Subcutaneous abdominal adipose tissue (tissue), 5 donors: ENCODE results near the gene AIFM1.
A peak's percentile ranks its signal among the peaks of the same experiment; 100 is the strongest.

ENCODE experiments used
- H3K27ac ChIP-seq: one replicate; pipeline ENCODE4 v1.7.0; 2013; ENCODE audit warnings: low read depth, mild to moderate bottlenecking, inconsistent platforms, low read length, moderate library complexity
- H3K27me3 ChIP-seq, 5 donors: one replicate each; pipeline ENCODE4 v1.7.0; 2013; ENCODE audit warnings: low read length in 5 of 5, inconsistent platforms in 1 of 5; ENCODE audit not compliant: control insufficient read depth in 5 of 5, insufficient read depth in 4 of 5
- H3K36me3 ChIP-seq, 5 donors: one replicate each; pipeline ENCODE4 v1.7.0; 2013; ENCODE audit warnings: low read length in 5 of 5; ENCODE audit not compliant: control insufficient read depth in 5 of 5, insufficient read depth in 5 of 5
- H3K4me1 ChIP-seq, 5 donors: one replicate each; pipeline ENCODE4 v1.7.0; 2013; ENCODE audit warnings: low read length in 5 of 5, mild to moderate bottlenecking in 3 of 5, moderate library complexity in 1 of 5; ENCODE audit not compliant: control insufficient read depth in 5 of 5, insufficient read depth in 5 of 5
- H3K4me3 ChIP-seq, 5 donors: one replicate each; pipeline ENCODE4 v1.7.0; 2013; ENCODE audit warnings: low read length in 5 of 5, low read depth in 1 of 5
- H3K9ac ChIP-seq, 5 donors: one replicate each; pipeline ENCODE4 v1.7.0; 2013; ENCODE audit warnings: low read length in 5 of 5, mild to moderate bottlenecking in 4 of 5, moderate library complexity in 3 of 5
- H3K9me3 ChIP-seq, 5 donors: one replicate each; pipeline ENCODE4 v1.7.0; 2013; ENCODE audit warnings: low read length in 5 of 5; ENCODE audit not compliant: control insufficient read depth in 5 of 5
- donor health status: healthy.
- donor health status: healthy.
- donor health status: healthy.
- donor health status: healthy.
- donor health status: healthy.

AIFM1 gene

GRCh38 chrX:130184168-130184567, 18.5 kb upstream of the AIFM1 start:
- Histone ChIP-seq H3K27ac (no peak overlapping the region), H3K36me3 (no peaks in the 10 kb centered on the region), H3K4me3 (no peak overlapping the region), H3K4me1 (no peaks in the 10 kb centered on the region), H3K9me3 (no peaks in the 10 kb centered on the region), H3K27me3 (peaks cover 0 to 8% (median 2%) of the 10 kb centered on the region in 5 donors), H3K9ac (no peak overlapping the region)

GRCh38 chrX:130179579-130180215, 14.1 kb upstream of the AIFM1 start:
- no peaks in the 10 kb centered on the region for H3K36me3 ChIP-seq
- H3K9ac ChIP-seq = no peak overlapping the region
- no peak overlapping the region for H3K4me3 ChIP-seq
- H3K27me3 ChIP-seq = peaks cover 0 to 9% (median 2%) of the 10 kb centered on the region in 5 donors
- no peaks in the 10 kb centered on the region for H3K9me3 ChIP-seq
- H3K4me1 ChIP-seq = peaks cover 0 to 1% (median 0%) of the 10 kb centered on the region in 5 donors
- H3K27ac ChIP-seq = no peak overlapping the region

DNA sequence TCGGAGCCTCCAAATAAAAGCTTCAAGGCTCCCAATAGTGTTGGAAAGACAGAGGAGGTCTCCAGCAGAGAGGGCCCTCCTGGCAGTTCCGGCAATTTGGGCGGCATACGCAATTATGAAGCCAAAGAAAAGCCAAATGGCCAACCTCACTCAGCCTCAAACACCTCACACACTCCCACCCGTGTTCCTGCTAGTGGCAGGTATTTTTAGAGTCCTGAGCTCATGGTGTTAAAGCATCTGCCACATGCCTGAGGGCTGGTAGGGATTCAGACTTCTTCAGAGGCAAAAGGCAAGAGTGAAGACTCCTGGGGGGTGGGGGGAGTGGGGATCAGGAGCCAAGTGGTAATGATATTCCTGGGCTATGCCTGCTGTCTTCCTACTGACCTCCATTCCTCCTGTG, 13.5 kb upstream of the AIFM1 start:
- Histone ChIP-seq H3K4me3 (no peak overlapping the region), H3K9me3 (no peaks in the 10 kb centered on the region), H3K4me1 (peaks cover 0 to 6% (median 5%) of the 10 kb centered on the region in 5 donors), H3K9ac (no peak overlapping the region), H3K27me3 (peaks cover 0 to 9% (median under 1%) of the 10 kb centered on the region in 5 donors), H3K36me3 (no peaks in the 10 kb centered on the region), H3K27ac (no peak overlapping the region)

- no peak overlapping the region for H3K9ac ChIP-seq
- no peak overlapping the region for H3K4me3 ChIP-seq
- peaks cover 4 to 18% (median 7%) of the 10 kb centered on the region in 5 donors for H3K27me3 ChIP-seq
- no peaks in the 10 kb centered on the region for H3K9me3 ChIP-seq
- H3K36me3 ChIP-seq = no peaks in the 10 kb centered on the region
- no peak overlapping the region for H3K27ac ChIP-seq
- peaks cover 2 to 19% (median 9%) of the 10 kb centered on the region in 5 donors for H3K4me1 ChIP-seq
Observed at GRCh38 chrX:130176942-130177341, 11.3 kb upstream of the AIFM1 start.

DNA sequence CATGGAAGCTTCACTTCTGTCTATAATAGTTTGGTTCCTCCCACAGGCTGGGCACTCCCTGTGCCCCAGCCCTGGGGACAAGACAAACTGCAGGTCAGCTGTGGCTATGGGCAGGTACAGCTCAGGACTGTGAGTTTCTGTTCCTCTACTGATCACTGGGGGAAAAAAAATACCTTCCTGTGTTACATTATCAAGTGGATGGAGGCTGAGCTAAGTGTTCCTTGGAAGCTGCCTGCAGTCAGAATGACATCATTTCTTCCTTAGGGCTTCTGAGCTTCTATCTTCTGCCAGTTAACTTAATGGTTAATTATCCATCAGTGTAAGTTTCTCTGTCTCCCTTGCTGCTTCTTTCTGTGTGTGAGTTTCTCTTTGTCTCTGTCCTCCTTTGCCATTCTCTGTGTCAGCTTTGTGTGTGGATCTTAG, 10.7 kb upstream of the AIFM1 start:
- Histone ChIP-seq H3K9ac (no peak overlapping the region), H3K4me1 (peaks cover 2 to 22% (median 15%) of the 10 kb centered on the region in 5 donors), H3K27me3 (peaks cover 6 to 18% (median 11%) of the 10 kb centered on the region in 5 donors), H3K36me3 (no peaks in the 10 kb centered on the region), H3K9me3 (no peaks in the 10 kb centered on the region), H3K4me3 (no peak overlapping the region), H3K27ac (no peak overlapping the region)

- Histone ChIP-seq H3K4me3 (no peak overlapping the region), H3K9me3 (no peaks in the 10 kb centered on the region), H3K9ac (no peak overlapping the region), H3K27ac (peak overlapping the region; percentile 22), H3K36me3 (no peaks in the 10 kb centered on the region), H3K4me1 (peaks cover 2 to 28% (median 22%) of the 10 kb centered on the region in 5 donors), H3K27me3 (peaks cover 6 to 23% (median 15%) of the 10 kb centered on the region in 5 donors)
Observed at GRCh38 chrX:130174937-130175336, 9.3 kb upstream of the AIFM1 start.

DNA sequence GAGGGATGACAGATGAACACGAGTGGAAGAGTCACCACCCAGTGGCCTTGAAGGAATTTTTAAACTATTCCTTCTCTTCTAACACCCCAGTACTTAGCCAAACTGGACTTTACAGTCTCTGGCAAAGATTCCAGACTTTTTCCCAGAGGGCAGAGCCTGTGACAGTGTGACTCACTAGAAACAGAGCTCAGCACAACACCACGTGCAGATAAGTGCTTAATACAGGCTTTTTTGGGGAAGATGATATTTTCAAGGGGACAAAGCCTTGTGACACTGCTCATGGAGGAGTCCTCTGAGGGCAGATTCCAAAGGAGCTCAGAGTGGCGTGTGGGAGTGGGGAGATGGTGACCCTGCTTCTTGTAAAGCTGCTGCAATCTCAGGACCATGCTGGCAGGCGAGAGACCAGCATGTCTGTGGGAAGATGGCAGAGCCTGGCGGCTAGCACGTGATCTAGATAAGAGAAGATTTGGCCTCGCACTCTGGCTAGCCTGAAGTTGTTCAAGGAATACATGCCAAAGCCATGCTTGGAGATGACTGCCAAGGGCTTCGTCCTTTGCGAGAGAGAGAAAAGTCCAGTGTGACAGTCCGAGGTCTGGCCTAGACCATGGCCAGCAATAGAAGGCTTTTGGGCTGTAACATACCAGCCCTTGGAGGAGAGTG, 8.5 kb upstream of the AIFM1 start:
- H3K27me3 ChIP-seq = peaks cover 6 to 19% (median 15%) of the 10 kb centered on the region in 5 donors
- H3K9me3 ChIP-seq = no peaks in the 10 kb centered on the region
- no peak overlapping the region for H3K9ac ChIP-seq
- H3K27ac ChIP-seq = peak overlapping the region; percentile 81
- peaks cover 2 to 28% (median 22%) of the 10 kb centered on the region in 5 donors for H3K4me1 ChIP-seq
- no peaks in the 10 kb centered on the region for H3K36me3 ChIP-seq
- H3K4me3 ChIP-seq = no peak overlapping the region

DNA sequence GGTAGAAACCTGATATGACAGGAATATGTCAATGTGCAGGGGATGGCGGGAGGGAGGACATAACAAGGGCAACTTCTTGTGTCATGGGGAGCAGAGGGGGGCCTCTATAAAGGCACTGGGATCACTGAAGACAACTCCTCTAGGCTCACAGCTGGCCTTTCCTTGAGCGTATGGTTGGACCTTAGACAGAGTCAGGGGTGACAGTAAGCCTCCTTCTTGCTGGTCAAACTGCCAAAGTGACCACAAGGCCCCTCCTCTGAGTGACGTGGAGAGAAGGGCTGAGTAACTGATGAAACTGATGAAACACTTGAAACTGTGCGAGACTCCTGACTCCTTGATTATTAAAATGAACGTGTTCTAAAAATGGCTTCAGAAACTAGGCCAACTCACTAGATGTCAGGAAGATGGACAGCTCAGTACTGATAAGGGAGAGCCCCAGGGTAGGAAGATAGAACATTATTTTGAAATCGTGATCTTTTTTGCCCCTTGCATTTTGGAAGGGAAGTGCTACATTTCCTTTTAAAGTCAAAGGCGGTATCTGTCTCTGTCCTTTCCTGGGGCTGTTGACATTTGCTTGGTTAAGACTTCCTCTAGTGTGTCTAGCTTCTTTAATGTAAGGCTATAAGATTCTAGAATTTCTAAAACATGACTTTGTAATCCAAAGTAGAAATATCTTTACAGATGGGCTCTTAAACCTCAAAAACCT, 7.7 kb upstream of the AIFM1 start:
- H3K27me3 ChIP-seq = peaks cover 6 to 19% (median 15%) of the 10 kb centered on the region in 5 donors
- H3K4me1 ChIP-seq = peaks cover 2 to 28% (median 22%) of the 10 kb centered on the region in 5 donors
- no peaks in the 10 kb centered on the region for H3K9me3 ChIP-seq
- H3K36me3 ChIP-seq = no peaks in the 10 kb centered on the region
- peak overlapping the region in 1 of 5 donors; percentile 44 for H3K9ac ChIP-seq
- peak overlapping the region; percentile 81 for H3K27ac ChIP-seq
- no peak overlapping the region for H3K4me3 ChIP-seq

- H3K27me3 ChIP-seq = peaks cover 6 to 19% (median 14%) of the 10 kb centered on the region in 5 donors
- no peak overlapping the region for H3K27ac ChIP-seq
- H3K36me3 ChIP-seq = no peaks in the 10 kb centered on the region
- no peaks in the 10 kb centered on the region for H3K9me3 ChIP-seq
- no peak overlapping the region for H3K9ac ChIP-seq
- peak overlapping the region in 4 of 5 donors; percentile 48 to 70 (median 59) for H3K4me3 ChIP-seq
- peaks cover 2 to 28% (median 22%) of the 10 kb centered on the region in 5 donors for H3K4me1 ChIP-seq
Observed at GRCh38 chrX:130172127-130172845, 6.6 kb upstream of the AIFM1 start.
